Hepatocyte (in vitro differentiated cells): Measurements from ENCODE around the gene SDF2L1. TPM values are rescaled to one million over a fixed set of nuclear protein-coding genes. Genes with fewer than 3 reads are reported as not detected.
"Not testable (repeated sequence)": the region's sequence is repeated elsewhere in the genome, so short reads cannot be mapped to it uniquely, and the experiment has no call there.

Source experiments
- DNase-seq: peaks from one replicate; pipeline ENCODE4 v3.0.0-alpha.2; 2016; ENCODE audit warnings: low spot score
- H2AFZ ChIP-seq: fragments of 200-600 bp; sonication (generic); 2 replicates; pipeline ENCODE4 v1.6.0; 2016; ENCODE audit warnings: antibody characterized with exemption, mild to moderate bottlenecking
- H3K27ac ChIP-seq: fragments of 200-600 bp; sonication (generic); 2 replicates; pipeline ENCODE4 v1.5.1; 2016; ENCODE audit warnings: mild to moderate bottlenecking
- H3K27me3 ChIP-seq: fragments of 200-600 bp; sonication (generic); 2 replicates; pipeline ENCODE4 v1.6.1; 2016
- H3K36me3 ChIP-seq: fragments of 200-600 bp; sonication (generic); replicated peaks from 2 replicates; pipeline ENCODE4 v1.5.1; 2016; ENCODE audit warnings: low read depth; ENCODE audit not compliant: insufficient read depth
- H3K4me1 ChIP-seq: fragments of 200-600 bp; sonication (generic); 2 replicates; pipeline ENCODE4 v1.5.1; 2016; ENCODE audit warnings: mild to moderate bottlenecking, moderate library complexity; ENCODE audit not compliant: insufficient read depth
- H3K4me2 ChIP-seq: fragments of 200-600 bp; sonication (generic); 2 replicates; pipeline ENCODE4 v1.6.0; 2016
- H3K4me3 ChIP-seq: fragments of 200-600 bp; sonication (generic); 2 replicates; pipeline ENCODE4 v1.5.1; 2016; ENCODE audit warnings: mild to moderate bottlenecking
- H3K79me2 ChIP-seq: fragments of 200-600 bp; sonication (generic); 2 replicates; pipeline ENCODE4 v1.6.0; 2017; ENCODE audit warnings: mild to moderate bottlenecking
- H3K9me2 ChIP-seq: fragments of 200-600 bp; sonication (generic); replicated peaks from 2 replicates; pipeline ENCODE4 v1.6.0; 2017; ENCODE audit warnings: mild to moderate bottlenecking; ENCODE audit not compliant: insufficient read depth
- H3K9me3 ChIP-seq: fragments of 200-600 bp; sonication (generic); 2 replicates; pipeline ENCODE4 v1.5.1; 2016; ENCODE audit warnings: low read depth, mild to moderate bottlenecking
- H4K20me1 ChIP-seq: fragments of 200-600 bp; sonication (generic); 2 replicates; pipeline ENCODE4 v1.6.0; 2016; ENCODE audit warnings: mild to moderate bottlenecking; ENCODE audit not compliant: insufficient read depth, poor library complexity, severe bottlenecking
- EZH2 ChIP-seq: fragments of 200-600 bp; sonication (generic); IDR thresholded peaks from 2 replicates; pipeline ENCODE4 v1.6.1; 2016; ENCODE audit warnings: antibody characterized with exemption, mild to moderate bottlenecking, borderline replicate concordance
- EZH2phosphoT487 ChIP-seq: fragments of 200-600 bp; sonication (generic); IDR thresholded peaks from one replicate; pipeline ENCODE4 v1.6.1; 2018; ENCODE audit warnings: antibody characterized with exemption, mild to moderate bottlenecking, low read depth, moderate library complexity; ENCODE audit not compliant: unreplicated experiment, severe bottlenecking
- WGBS: methylation state at CpG from one replicate; pipeline ENCODE4 v1.1.6; 2016; ENCODE audit warnings: low lambda C conversion rate; ENCODE audit errors: missing lambda C conversion rate; 5-methylcytosine and 5-hydroxymethylcytosine counted together
- polyA plus RNA-seq: library from polyadenylated mRNA; unstranded; fragments of >200 nt; fragmentation: Nextera tagmentation; extraction: Ambion mirVana; gene quantifications from 2 replicates; pipeline ENCODE4 v1.2.1, GENCODE V29; 2016
- total RNA-seq: library from RNA; depleted of rRNA; stranded (reverse); fragments of >200 nt; gene quantifications from 2 replicates; pipeline ENCODE4 v1.2.3, GENCODE V29; 2014
- TF ChIP-seq, protein P1 (sequence below): fragments of 200-600 bp; sonication (generic); IDR thresholded peaks from 2 replicates; pipeline ENCODE4 v1.5.1; 2016; ENCODE audit warnings: antibody characterized with exemption, mild to moderate bottlenecking; ENCODE audit not compliant: poor library complexity

Gene SDF2L1
- total and polyA plus RNA-seq, 2 experiments from 2014 or later = 38.2 to 139 TPM

DNA sequence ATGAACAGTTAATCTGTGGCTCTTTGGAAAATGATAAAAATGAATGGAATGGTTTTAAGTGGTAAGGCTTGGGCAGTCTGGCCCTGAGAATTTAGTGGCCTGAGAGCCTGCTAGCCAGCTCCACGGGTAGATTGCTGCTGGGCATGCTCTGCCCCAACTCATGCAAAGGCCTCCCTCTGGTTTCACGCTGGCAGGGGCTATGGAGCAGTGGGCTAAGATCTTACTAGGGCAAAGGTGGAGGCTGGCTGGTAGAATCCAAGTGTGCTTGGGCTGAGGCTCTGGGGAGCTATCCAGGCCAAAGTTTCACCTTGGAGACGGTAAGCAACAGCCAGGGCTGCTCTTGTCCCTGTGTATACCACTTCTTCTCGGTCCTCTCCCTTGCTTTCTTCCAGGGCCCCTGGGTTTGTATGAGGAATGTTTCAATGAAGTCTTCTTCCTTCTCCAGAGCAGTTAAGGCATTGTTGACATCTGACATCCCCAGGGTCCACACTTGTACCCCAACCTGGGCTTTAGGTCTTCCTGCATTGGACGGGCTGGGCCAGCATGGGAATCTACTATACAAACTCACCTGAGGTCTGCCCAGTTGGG lies 47.1 kb upstream of the SDF2L1 start:
- H3K27ac ChIP-seq = no peak overlapping the region

DNA sequence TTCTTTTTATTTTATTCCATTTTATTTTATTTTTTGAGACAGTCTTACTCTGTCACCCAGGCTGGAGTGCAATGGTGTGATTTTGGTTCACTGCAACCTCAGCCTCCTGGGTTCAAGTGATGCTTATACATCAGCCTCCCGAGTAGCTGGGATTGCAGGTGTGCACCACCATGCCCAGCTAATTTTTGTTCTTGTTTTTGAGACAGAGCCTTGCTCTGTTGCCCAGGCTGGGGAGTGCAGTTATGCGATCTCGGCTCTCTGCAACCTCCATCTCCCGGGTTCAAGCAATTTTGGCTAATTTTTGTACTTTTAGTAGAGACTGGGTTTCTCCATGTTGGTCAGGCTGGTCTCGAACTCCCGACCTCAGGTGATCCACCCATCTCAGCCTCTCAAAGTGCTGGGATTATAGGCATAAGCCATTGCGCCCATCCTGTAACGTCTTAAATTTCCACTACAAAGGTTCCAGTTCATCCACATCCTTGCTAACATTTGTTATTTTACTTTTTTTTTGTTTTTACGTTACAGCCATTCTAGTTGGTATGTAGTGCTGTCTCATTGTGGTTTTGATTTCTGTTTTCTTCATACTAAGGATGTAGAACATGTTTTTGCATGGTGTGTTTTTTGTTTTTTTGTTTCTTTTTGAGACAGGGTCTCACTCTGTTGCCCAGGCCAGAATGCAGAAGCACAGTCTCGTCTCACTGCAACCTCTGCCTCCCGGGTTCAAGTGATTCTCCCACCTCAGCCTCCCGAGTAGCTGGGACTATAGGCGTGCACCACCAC lies 45.6 kb upstream of the SDF2L1 start:
- H4K20me1 ChIP-seq = peaks cover 98% of the 10 kb centered on the region
- not testable (repeated sequence) for H3K27me3 ChIP-seq, H3K4me3 ChIP-seq, H3K27ac ChIP-seq, H2AFZ ChIP-seq, H3K9me2 ChIP-seq, DNase-seq, H3K9me3 ChIP-seq, H3K36me3 ChIP-seq, H3K4me2 ChIP-seq, H3K4me1 ChIP-seq
- H3K79me2 ChIP-seq = peaks cover 100% of the 10 kb centered on the region
- WGBS = 97% methylated on average over 13 of the region's 13 CpGs

More for the DNA sequence above, 47.1 kb upstream of the SDF2L1 start:
- Histone ChIP-seq H3K27me3 (no peaks in the 10 kb centered on the region), H3K4me1 (no peaks in the 10 kb centered on the region), H3K9me2 (no peaks in the 10 kb centered on the region), H4K20me1 (peaks cover 98% of the 10 kb centered on the region), H2AFZ (no peak overlapping the region), H3K36me3 (no peaks in the 10 kb centered on the region), H3K4me3 (no peak overlapping the region), H3K79me2 (peaks cover 100% of the 10 kb centered on the region), H3K4me2 (no peak overlapping the region), H3K9me3 (no peaks in the 10 kb centered on the region)
- TF ChIP-seq, protein P1, sequence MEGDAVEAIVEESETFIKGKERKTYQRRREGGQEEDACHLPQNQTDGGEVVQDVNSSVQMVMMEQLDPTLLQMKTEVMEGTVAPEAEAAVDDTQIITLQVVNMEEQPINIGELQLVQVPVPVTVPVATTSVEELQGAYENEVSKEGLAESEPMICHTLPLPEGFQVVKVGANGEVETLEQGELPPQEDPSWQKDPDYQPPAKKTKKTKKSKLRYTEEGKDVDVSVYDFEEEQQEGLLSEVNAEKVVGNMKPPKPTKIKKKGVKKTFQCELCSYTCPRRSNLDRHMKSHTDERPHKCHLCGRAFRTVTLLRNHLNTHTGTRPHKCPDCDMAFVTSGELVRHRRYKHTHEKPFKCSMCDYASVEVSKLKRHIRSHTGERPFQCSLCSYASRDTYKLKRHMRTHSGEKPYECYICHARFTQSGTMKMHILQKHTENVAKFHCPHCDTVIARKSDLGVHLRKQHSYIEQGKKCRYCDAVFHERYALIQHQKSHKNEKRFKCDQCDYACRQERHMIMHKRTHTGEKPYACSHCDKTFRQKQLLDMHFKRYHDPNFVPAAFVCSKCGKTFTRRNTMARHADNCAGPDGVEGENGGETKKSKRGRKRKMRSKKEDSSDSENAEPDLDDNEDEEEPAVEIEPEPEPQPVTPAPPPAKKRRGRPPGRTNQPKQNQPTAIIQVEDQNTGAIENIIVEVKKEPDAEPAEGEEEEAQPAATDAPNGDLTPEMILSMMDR = no peak
- TF ChIP-seq EZH2phosphoT487 (no peak), EZH2 (no peak)
- no peak for DNase-seq
- 94% methylated on average over 5 of the region's 5 CpGs for WGBS

DNA sequence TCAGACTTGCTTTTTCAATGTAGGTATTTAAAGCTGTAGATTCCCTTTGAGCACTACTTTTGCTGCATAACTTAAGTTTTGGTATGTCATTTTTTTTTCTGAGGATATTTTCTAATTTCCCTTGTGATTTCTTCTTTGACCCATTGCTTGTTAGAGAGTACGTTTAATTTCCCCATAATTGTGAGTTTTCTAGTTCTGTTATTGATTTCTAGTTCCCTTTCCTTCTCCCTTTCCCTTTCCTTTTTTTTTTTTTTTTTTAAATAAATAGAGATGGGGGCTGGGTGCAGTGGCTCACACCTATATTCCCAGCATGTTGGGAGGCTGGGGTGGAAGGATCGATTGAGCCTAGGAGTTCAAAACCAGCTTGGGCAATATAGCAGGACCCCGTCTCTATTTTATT lies 43.8 kb upstream of the SDF2L1 start:
- H4K20me1 ChIP-seq = peaks cover 97% of the 10 kb centered on the region

More for the DNA sequence above, 43.8 kb upstream of the SDF2L1 start:
- Histone ChIP-seq H3K79me2 (peaks cover 100% of the 10 kb centered on the region), H3K4me2 (no peak overlapping the region), H3K9me3 (no peaks in the 10 kb centered on the region), H3K27me3 (no peaks in the 10 kb centered on the region), H3K4me3 (no peak overlapping the region), H3K36me3 (no peaks in the 10 kb centered on the region), H2AFZ (no peak overlapping the region), H3K4me1 (no peaks in the 10 kb centered on the region), H3K9me2 (no peaks in the 10 kb centered on the region), H3K27ac (no peak overlapping the region)
- 96% methylated on average over 3 of the region's 3 CpGs for WGBS
- no peak for DNase-seq
- TF ChIP-seq, protein P1 = no peak
- TF ChIP-seq EZH2 (no peak), EZH2phosphoT487 (no peak)
